SH-SY5Y (cell line): ENCODE results near the gene NOTUM.

Source experiments
- GATA2 ChIP-seq: IDR thresholded peaks from 2 replicates; pipeline ENCODE4 v1.6.1; 2011; ENCODE audit warnings: mild to moderate bottlenecking, low read depth, low read length
- GATA3 ChIP-seq: IDR thresholded peaks from 2 replicates; pipeline ENCODE4 v1.6.1; 2011; ENCODE audit warnings: low read depth, mild to moderate bottlenecking, low read length, moderate library complexity

DNA sequence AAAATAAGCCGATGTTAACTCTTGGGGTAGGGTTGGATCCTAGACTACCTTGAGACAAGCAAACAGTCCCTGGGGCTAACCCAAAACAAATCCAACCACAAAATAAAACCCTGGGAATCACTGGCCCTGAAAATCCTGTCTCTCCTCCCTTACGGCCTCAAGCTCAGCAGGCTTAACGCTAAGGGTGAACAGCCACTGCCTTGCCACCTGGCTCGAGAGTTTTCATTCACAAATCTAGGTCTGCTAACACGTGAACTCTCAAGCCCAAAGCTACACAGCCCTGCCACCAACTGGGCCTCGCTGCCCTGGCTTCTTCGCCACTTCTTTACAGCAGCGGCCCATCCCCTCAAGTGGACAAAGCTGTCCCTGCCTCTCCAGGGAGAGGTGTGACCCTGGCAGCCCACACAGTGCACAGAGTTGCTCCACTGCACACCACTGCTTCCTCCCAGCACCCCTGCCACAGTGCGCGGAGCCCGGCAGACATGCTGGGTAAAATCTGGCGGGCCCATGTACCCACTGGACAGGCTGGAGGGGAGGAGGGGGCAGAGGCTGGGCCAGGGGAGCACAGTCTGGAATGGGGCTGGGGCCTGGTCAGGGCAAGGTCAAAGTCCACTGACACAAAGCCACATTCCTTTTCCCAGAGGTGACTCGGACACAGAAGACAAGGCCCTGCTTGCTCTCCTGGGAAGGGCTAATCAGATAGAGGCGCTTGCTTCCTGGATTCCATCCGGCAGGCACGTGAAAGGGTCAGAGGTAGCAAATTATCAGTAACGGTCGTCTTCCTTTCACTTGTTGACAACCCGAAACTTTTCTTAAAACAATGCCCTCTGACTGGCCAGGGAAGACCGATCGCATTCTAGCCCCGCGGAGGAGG, 50.8 kb downstream of the NOTUM start:
- peak; percentile 35; the same call in 1 of the 2 replicates for TF ChIP-seq GATA2
- TF ChIP-seq GATA3, result no peak
